Raji (cell line): Measurements from ENCODE around the gene MAP1LC3B.

Experiments used
- POLR2A ChIP-seq: IDR thresholded peaks from 2 replicates; pipeline ENCODE4 v1.6.1; 2011; ENCODE audit warnings: low read depth, low read length, control low read depth; ENCODE audit not compliant: insufficient read depth

The MAP1LC3B gene

GRCh38 chr16:87391950-87392820, at the start of gene MAP1LC3B:
TSS of gene MAP1LC3B (plus strand) at chr16:87392336. CDS start at chr16:87392428, 92 bp downstream.
- TF ChIP-seq POLR2A: peak; percentile 83

DNA sequence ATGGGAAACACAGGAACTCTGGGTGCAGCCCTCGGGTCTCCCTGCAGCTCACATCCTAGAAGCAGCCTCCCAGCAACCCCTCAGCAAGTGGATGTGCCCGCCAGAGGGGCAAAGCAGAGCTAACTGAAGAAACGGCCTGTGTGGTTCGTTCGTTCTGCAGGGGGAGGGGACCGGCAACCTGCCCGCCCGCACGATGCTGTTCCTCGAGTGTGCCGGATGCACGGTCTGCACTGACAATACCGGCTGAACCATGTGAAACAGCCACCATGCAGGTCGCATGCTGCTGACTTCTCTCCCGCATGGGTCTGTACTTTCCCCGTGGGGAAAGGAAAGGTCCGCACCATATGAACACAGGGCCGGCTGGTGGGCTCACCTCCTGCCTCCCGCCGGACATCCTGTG, 49.6 kb upstream of the MAP1LC3B start:
- TF ChIP-seq POLR2A: no peak

DNA sequence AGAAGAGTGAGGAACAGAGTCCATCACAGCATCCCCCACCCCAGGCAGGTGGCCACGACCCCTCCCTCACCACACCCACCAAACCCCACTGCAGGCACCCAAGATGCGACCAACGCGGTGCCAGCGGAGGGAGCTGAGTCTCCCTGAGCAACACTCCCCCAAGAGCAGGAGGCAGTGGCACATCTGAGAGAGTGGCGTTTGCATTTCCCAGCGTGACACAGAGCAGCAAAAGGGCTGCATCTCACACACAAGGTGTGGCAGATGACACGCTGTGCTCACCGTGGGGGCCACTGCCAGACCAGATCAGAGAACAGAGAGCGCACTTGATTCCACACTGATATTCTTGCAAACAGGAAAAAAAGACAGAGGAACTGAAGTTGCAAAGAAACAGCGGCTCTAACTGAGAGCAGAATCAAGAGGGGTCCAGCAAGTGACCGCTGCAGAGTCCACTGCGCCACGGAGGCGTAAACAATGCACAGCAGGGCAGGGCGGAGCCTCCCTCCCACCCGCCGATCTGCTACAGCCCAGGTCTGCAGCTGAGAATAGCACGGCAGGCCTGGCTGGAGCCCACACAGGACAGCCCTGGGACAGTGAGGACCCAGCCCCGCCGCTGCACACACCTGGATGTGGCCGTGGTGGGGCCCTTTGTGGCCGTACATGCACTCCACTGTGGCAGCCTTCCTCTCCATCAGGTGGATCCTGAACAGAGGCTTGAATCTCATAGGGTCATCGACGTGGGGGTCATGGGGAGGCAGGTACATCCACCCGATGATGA, 49.0 kb upstream of the MAP1LC3B start:
- TF ChIP-seq POLR2A: no peak

DNA sequence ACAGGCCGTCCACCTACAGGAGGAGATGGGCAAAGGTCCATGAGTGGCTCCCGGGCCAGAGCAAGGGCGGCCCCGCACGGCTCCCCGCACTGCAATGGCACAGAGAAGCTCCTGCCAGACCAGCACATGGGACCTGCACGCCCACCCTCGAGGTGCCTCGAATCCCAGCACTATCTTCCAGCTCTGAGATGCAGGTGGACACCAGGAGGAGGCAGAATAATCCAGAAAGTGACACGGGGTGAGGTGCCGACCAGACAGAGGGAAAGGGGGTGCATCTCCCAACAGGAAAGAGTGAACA, 48.4 kb upstream of the MAP1LC3B start:
- no peak for TF ChIP-seq POLR2A

DNA sequence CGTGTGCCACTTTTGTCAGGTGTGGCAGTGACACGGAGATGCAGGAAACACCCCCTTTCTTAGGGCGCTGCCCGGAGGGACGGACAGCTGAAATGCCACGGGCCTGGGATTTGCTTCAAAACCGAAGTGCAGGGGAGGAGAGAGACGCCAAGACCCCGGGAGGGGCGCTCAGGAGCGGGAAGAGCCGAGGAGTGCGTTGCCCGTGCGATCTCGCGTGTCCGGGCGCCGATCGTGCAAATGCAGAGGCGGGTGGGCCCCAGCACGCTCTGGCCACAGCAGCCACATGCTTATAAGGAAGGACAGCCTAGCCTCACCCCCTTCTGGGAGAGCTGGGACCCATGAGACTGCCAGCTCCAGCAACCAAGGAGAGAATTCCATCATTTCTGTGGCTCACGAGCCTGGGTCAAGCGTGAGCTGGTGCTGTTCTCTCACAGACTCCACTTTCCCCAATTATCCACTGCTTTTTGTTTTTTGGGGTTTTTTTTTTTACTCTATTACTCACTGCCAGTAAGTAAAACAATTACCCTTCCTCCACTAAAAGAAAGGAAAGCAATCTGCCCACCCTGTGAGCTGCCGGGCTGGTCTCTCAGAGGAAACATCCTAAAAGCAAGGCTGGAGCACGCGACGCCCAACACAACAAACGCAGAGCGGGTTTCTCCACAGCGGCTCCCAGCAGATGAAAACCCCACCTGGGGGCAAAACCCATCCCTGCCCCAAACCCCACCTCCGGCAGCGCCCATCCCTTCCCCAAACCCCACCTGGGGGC, 47.8 kb upstream of the MAP1LC3B start:
- no peak for TF ChIP-seq POLR2A

- no peak for TF ChIP-seq POLR2A
Observed at GRCh38 chr16:87344931-87345631, 47.1 kb upstream of the MAP1LC3B start.

DNA sequence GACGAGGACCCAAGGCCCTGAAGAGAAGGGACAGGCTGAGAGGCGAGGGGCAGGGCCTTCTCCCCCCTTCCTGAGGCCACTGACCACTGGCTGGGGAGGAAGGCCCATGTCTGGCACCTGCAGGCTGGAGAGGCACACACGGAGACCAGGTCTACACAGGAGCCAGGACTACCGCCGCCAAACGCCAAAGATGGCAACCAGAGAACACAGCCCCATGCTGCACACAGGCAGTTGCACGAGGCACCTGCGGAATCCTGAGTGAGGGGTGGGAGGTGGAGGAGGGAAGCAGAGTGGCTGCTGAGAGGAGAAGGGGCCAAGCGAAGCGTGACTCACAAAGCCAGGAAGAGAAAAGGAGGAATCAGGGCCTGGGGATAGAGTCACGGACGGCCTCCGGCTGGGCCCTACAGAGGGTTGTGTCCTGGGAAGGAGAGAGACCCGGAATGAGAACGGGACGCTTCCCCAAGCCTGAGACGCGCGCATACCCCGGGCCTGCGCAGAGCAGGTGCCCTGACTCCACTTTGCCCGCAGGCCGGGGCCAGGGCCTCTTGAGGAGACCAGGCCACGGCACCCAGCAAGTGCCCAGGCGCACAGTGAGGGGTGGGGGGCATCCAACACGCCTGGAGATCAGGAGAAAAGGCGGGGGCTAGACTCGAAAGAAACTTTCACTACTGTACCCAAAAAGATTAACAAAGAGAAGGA, 46.3 kb upstream of the MAP1LC3B start:
- TF ChIP-seq POLR2A: no peak

DNA sequence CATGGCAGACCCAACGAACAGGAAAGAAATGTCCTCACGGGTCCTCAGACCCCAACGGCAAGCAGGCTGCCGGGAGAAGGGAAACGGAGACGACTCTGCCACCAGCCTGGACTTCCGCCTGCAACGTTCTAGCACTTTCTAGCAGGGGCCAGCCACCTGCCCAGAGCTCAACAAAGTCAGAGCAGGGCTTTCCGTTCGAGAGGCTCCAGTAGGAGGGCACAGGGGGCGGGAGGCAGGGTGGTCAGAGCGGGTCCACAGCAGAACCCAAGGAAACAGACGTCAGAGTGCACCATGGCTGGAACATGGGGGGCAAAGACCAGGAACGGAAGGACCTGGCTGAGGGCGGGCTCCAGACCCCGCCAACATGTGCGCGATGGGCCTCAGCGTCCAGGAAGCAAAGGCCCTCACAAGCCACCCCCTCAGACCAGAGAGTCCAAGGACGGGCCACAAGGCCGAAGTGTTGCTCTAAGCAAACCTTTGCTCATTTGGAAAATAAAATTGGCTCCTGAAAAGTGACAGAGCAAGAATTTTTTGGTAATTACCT, 45.5 kb upstream of the MAP1LC3B start:
- TF ChIP-seq POLR2A: no peak

DNA sequence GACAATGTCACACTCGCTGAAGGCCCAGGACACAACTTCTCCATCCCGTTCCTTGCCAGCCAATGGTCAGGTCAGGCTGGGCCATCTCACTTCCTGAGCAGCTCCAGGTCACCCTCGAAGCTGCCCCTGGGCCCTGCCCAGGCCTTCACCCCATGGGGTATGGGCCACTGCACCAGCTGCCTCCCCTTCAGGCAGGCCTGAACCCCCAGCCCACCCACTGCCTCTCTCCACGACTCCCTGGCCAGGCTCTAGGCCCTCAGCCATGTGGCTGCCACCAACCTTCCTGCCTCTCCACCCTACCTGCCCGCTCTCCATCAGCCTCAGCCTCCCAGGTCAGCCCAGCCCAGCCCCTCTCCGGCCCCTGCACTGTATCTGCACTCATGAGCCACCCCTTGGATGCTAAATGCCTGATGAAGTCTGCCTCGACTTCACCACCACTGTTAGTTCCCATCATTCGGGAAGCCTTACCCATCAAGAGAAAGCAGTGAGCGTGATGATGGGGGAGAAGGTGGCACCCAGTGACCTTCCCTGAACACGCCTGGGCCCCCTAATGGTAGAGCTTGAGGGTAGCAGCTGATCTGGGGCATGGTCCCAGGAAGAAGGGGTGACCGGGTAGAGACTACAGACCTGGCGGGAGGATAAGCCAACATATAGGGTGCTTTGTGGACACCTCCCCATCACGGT, 44.1 kb upstream of the MAP1LC3B start:
- no peak for TF ChIP-seq POLR2A

DNA sequence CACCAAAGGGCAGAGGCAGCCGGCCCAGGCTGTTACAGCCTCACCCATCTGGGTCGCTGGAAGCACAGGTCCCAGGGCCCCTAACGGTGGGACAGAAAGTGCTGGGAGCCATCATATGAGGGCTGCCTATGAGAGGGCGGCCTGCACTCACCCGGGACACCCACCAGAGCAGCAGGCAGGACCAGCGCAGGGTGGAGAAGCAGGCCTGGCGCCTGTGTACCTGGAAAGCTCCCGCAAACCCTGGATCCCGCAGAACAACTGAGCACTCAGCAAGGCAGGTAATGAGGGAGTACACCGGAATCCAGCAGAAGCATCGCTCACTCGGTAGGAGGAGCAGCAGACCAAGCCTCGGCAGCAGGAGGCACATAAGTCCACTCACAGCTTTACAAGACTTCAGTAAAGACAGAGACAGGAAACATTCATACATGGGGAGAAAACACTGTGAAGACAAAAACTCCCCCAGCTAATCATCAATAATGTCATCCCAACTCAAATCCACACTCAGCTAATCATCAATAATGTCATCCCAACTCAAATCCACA, 43.4 kb upstream of the MAP1LC3B start:
- TF ChIP-seq POLR2A: no peak

- no peak for TF ChIP-seq POLR2A
Observed at GRCh38 chr16:87350031-87350430, 42.1 kb upstream of the MAP1LC3B start.

DNA sequence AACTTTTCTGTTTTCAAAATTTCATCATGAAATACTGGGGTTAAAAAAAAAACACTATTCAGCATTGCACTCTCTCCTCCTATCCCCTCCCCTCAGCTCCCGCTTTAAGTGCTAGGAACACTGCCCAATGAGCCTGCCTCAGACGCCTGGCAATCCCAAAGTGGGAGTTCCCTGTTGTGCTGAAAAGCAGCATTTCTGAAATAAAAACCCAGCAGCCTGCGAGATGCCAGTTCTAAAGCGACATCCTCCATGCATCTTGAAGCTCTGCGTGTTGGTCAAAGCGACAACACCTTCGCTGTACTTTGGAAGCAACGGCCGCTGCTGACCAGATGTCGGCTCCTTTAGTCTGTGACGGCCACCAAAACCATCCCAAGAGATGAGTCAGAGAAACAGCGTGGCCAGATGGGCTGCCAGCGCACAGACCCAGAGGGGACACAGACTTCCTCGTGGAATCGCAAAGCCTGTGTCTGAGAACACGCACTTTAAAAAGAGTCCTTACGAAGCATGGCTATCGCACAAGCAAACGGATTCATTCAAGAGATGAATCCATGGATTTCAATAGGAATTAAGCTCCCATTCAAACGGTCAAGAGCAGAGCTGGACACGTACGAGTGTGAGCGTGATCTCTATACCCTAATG, 41.3 kb upstream of the MAP1LC3B start:
- no peak for TF ChIP-seq POLR2A

GRCh38 chr16:87351320-87351698, 40.8 kb upstream of the MAP1LC3B start:
- no peak for TF ChIP-seq POLR2A
